Measurements from ENCODE around the gene BCL2L12.

BCL2L12 gene

GRCh38 chr19:49637821-49638738 is 27.7 kb upstream of the BCL2L12 start (continued):
- TF ChIP-seq ZNF26 (tag by site-specific recombination; IDR thresholded peaks at IDR 0.05) (no peak), ZNF501 (tag by site-specific recombination; IDR thresholded peaks at IDR 0.05) (0 out of 2 replicates have a peak, but pooled peaks have one; percentile 42), ZNF843 (tag by site-specific recombination; IDR thresholded peaks at IDR 0.05) (no peak), ZSCAN5A (tag by site-specific recombination; IDR thresholded peaks at IDR 0.05) (no peak), KLF17 (tag by site-specific recombination; IDR thresholded peaks at IDR 0.05) (0 out of 2 replicates have a peak, but pooled peaks have one; percentile 34), ZNF175 (tag by site-specific recombination; IDR thresholded peaks at IDR 0.05) (no peak), ZBTB21 (tag by site-specific recombination; IDR thresholded peaks at IDR 0.05) (no peak), ZEB2 (tag by site-specific recombination; IDR thresholded peaks at IDR 0.05) (no peak), RBAK (tag by site-specific recombination; IDR thresholded peaks at IDR 0.05) (no peak)
- TF ChIP-seq, protein P1, sequence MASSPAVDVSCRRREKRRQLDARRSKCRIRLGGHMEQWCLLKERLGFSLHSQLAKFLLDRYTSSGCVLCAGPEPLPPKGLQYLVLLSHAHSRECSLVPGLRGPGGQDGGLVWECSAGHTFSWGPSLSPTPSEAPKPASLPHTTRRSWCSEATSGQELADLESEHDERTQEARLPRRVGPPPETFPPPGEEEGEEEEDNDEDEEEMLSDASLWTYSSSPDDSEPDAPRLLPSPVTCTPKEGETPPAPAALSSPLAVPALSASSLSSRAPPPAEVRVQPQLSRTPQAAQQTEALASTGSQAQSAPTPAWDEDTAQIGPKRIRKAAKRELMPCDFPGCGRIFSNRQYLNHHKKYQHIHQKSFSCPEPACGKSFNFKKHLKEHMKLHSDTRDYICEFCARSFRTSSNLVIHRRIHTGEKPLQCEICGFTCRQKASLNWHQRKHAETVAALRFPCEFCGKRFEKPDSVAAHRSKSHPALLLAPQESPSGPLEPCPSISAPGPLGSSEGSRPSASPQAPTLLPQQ (tag by site-specific recombination; IDR thresholded peaks at IDR 0.05): no peak
- TF ChIP-seq, protein P2, sequence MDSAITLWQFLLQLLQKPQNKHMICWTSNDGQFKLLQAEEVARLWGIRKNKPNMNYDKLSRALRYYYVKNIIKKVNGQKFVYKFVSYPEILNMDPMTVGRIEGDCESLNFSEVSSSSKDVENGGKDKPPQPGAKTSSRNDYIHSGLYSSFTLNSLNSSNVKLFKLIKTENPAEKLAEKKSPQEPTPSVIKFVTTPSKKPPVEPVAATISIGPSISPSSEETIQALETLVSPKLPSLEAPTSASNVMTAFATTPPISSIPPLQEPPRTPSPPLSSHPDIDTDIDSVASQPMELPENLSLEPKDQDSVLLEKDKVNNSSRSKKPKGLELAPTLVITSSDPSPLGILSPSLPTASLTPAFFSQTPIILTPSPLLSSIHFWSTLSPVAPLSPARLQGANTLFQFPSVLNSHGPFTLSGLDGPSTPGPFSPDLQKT (IDR thresholded peaks at IDR 0.05; ENCODE audit: borderline replicate concordance, low read depth, low read length): no peak
- TF ChIP-seq, protein P3, sequence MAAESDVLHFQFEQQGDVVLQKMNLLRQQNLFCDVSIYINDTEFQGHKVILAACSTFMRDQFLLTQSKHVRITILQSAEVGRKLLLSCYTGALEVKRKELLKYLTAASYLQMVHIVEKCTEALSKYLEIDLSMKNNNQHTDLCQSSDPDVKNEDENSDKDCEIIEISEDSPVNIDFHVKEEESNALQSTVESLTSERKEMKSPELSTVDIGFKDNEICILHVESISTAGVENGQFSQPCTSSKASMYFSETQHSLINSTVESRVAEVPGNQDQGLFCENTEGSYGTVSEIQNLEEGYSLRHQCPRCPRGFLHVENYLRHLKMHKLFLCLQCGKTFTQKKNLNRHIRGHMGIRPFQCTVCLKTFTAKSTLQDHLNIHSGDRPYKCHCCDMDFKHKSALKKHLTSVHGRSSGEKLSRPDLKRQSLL (tag by site-specific recombination; IDR thresholded peaks at IDR 0.05): peak; percentile 63; the same call in 1 of the 2 replicates

DNA sequence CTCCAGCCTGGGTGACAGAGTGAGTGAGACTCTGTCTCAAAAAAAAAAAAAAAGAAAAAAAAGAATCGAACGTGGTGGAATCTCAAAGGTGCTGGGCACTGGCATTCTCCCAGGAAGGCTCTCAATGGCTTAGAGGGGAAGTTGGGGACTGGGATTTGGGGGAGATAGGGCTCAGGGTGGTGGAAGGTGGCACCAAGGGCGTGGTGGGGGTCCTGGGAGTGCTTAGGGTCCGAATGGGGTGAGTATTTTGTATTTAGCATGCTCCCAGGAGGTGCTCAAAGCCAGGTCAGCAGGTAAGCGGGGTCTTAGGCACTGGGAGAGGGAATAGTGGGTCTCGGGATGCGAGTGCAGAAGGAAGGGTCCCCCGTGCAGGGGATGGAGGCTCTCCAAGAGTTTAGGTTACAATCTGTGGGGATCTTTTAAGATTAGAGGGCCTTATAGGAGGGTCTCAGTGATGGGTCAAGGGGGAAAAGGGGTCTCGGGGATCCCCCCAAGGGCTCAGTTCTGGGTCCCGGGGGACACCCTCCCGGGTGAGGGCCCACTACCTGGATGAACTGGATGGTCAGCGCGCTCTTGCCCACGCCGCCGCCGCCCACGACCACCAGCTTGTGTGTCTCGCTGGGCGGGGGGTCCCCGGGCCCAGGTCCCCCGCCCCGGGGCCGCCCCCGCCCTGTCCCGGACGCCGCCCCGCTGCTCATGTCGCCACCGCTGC is 26.2 kb upstream of the BCL2L12 start:
- ChIA-PET CTCF (interaction anchor here (0.6 to 6.5 kb wide), 7 partner anchors 33 to 927 kb away, joined by 3 to 59 read pairs (median 4); partner anchors contain the start of gene PRMT1), POLR2A (interaction anchor here (0.9 to 3.5 kb wide), 27 partner anchors 9 to 290 kb away, joined by 3 to 124 read pairs (median 6); partner anchors contain the start of genes AKT1S1, ALDH16A1, ATF5 and BCL2L12)
- Histone ChIP-seq H3K4me3 (ENCODE audit: low read depth, low read length) (peak overlapping the region; percentile 47), H3K36me3 (ENCODE audit: control insufficient read depth in 2 of 2, insufficient read depth in 1 of 2, low read length in 2 of 2) (peaks cover 0 to 10% of the 10 kb centered on the region in 2 experiments; a peak in 1 of 3 replicates), H3K9me3 (ENCODE audit: control insufficient read depth, insufficient read depth, low read depth, low read length) (no peaks in the 10 kb centered on the region), H3K4me1 (ENCODE audit: control insufficient read depth, insufficient read depth, low read length) (peaks cover 31% of the 10 kb centered on the region), H3K27ac (ENCODE audit: extremely low read depth, low read depth, low read length) (peak overlapping the region; percentile 42; the same call in 1 of the 2 replicates)
- peak; percentile 77 for TF ChIP-seq ZNF362 (tag by site-specific recombination; IDR thresholded peaks at IDR 0.05)
- TF ChIP-seq ZNF660 (tag by site-specific recombination; IDR thresholded peaks at IDR 0.05): 0 out of 2 replicates have a peak, but pooled peaks have one; percentile 13
- TF ChIP-seq ZBTB10 (tag by site-specific recombination; IDR thresholded peaks at IDR 0.05): peak; percentile 48; the same call in 1 of the 2 replicates
- TF ChIP-seq ZNF777 (tag by site-specific recombination; IDR thresholded peaks at IDR 0.05; ENCODE audit: borderline replicate concordance): no peak
- peak; percentile 50; the same call in 1 of the 2 replicates for TF ChIP-seq ZNF600 (tag by site-specific recombination; IDR thresholded peaks at IDR 0.05)
- TF ChIP-seq, protein P4, sequence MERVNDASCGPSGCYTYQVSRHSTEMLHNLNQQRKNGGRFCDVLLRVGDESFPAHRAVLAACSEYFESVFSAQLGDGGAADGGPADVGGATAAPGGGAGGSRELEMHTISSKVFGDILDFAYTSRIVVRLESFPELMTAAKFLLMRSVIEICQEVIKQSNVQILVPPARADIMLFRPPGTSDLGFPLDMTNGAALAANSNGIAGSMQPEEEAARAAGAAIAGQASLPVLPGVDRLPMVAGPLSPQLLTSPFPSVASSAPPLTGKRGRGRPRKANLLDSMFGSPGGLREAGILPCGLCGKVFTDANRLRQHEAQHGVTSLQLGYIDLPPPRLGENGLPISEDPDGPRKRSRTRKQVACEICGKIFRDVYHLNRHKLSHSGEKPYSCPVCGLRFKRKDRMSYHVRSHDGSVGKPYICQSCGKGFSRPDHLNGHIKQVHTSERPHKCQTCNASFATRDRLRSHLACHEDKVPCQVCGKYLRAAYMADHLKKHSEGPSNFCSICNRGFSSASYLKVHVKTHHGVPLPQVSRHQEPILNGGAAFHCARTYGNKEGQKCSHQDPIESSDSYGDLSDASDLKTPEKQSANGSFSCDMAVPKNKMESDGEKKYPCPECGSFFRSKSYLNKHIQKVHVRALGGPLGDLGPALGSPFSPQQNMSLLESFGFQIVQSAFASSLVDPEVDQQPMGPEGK (tag by site-specific recombination; IDR thresholded peaks at IDR 0.05): peak; percentile 11
